Spleen (tissue), 7 donors: ENCODE measurements around the gene PHACTR1.

Experiments
- POLR2A ChIP-seq, 3 donors: fragments of 450-650 bp; IDR thresholded peaks; one replicate each; pipeline ENCODE4 v1.5.1; 2017; ENCODE audit warnings: antibody characterized with exemption in 3 of 3, mild to moderate bottlenecking in 1 of 3
- TF ChIP-seq, protein P1 (sequence below), 11 experiments: fragments of 200-600 bp in 7 of 11; fragments of 450-650 bp in 4 of 11; sonication (generic) in 4 of 11; IDR thresholded peaks in 8 of 11; conservative IDR thresholded peaks in 3 of 11; 1 replicate in 7 of 11; 2 replicates in 4 of 11; pipeline versions ENCODE4 v1.4.0 to v1.8.0; 2016 to 2021; ENCODE audit warnings: antibody characterized with exemption in 11 of 11, inconsistent platforms in 4 of 11, mild to moderate bottlenecking in 1 of 11
- donor health status: DM: no; HTN: no; CAD: no; lungs with moderate emphysema.
- donor health status: DM: no; HTN: no; CAD: no.
- donor health status: DM: no; HTN: no; CAD: no.

DNA sequence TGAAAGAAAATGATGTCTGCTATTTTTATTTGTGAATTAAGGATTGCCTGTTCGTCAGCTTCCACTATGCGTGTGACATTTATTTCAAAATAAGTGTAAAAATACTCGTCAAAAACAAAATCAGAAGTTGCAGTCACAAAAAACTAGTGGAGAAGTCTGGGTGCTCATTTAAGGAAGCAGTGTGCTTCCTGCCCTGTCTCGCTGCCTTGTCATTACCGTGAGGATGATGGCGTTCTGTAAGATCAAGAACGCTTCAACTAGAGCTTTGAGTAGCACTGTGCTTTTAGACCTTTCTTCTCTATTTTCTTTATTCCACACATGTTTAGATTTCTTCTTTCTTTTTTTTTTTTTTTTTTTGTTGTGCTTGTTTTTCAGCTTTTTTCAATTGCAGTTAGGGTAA, 424.8 kb downstream of the PHACTR1 start:
- TF ChIP-seq, protein P1, sequence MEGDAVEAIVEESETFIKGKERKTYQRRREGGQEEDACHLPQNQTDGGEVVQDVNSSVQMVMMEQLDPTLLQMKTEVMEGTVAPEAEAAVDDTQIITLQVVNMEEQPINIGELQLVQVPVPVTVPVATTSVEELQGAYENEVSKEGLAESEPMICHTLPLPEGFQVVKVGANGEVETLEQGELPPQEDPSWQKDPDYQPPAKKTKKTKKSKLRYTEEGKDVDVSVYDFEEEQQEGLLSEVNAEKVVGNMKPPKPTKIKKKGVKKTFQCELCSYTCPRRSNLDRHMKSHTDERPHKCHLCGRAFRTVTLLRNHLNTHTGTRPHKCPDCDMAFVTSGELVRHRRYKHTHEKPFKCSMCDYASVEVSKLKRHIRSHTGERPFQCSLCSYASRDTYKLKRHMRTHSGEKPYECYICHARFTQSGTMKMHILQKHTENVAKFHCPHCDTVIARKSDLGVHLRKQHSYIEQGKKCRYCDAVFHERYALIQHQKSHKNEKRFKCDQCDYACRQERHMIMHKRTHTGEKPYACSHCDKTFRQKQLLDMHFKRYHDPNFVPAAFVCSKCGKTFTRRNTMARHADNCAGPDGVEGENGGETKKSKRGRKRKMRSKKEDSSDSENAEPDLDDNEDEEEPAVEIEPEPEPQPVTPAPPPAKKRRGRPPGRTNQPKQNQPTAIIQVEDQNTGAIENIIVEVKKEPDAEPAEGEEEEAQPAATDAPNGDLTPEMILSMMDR (IDR thresholded peaks at IDR 0.05 in 8 of 11, conservative IDR thresholded peaks at IDR 0.05 in 3 of 11), result no peak
- TF ChIP-seq POLR2A (IDR thresholded peaks at IDR 0.05), result no peak
